ENCODE results near the gene TSC22D2. TPM values are rescaled to one million over a fixed set of nuclear protein-coding genes. Genes with fewer than 3 reads are reported as not detected.

Gene TSC22D2
- total RNA-seq, 1 donor from 2014 or later = 38.9 TPM

- ATAC-seq (ENCODE audit: low read depth) (no peak), DNase-seq (no peak)
- peaks cover 12% of the 10 kb centered on the region for H3K4me1 Mint-ChIP-seq
- intact Hi-C loops (cut with micrococcal nuclease) = no loop called here
- no peaks in the 10 kb centered on the region for H3K9me3 Mint-ChIP-seq
- H3K4me3 Mint-ChIP-seq = no peak overlapping the region
- H3K27ac Mint-ChIP-seq = no peak overlapping the region
- POLR2A ChIA-PET = no interaction called here
- CTCF ChIA-PET = no interaction called here
- TF ChIP-seq CTCF (IDR thresholded peaks at IDR 0.05) = no peak
- peaks cover 35% of the 10 kb centered on the region for H3K36me3 Mint-ChIP-seq (ENCODE audit: low read depth)
- H3K27me3 Mint-ChIP-seq = no peaks in the 10 kb centered on the region
Measured at GRCh38 chr3:150454622-150455021, 46.5 kb downstream of the TSC22D2 start.

- ATAC-seq (ENCODE audit: low read depth) (no peak), DNase-seq (no peak)
- no peak overlapping the region for H3K4me3 Mint-ChIP-seq
- intact Hi-C loops (cut with micrococcal nuclease) = no loop called here
- peaks cover 36% of the 10 kb centered on the region for H3K36me3 Mint-ChIP-seq (ENCODE audit: low read depth)
- no peaks in the 10 kb centered on the region for H3K27me3 Mint-ChIP-seq
- H3K4me1 Mint-ChIP-seq = peaks cover 12% of the 10 kb centered on the region
- no peaks in the 10 kb centered on the region for H3K9me3 Mint-ChIP-seq
- TF ChIP-seq CTCF (IDR thresholded peaks at IDR 0.05) = no peak
- POLR2A ChIA-PET = no interaction called here
- no peak overlapping the region for H3K27ac Mint-ChIP-seq
- CTCF ChIA-PET = interaction anchor here (1.2 kb wide), 1 partner anchor 169 kb away, joined by 3 read pairs; no protein-coding TSS in a partner anchor
Measured at GRCh38 chr3:150455341-150455740, 47.2 kb downstream of the TSC22D2 start.

- intact Hi-C loops (cut with micrococcal nuclease) = no loop called here
- Mint-ChIP-seq H3K4me1 (peaks cover 8% of the 10 kb centered on the region), H3K9me3 (no peaks in the 10 kb centered on the region), H3K36me3 (ENCODE audit: low read depth) (peaks cover 37% of the 10 kb centered on the region), H3K4me3 (no peak overlapping the region), H3K27me3 (no peaks in the 10 kb centered on the region), H3K27ac (no peak overlapping the region)
- POLR2A ChIA-PET = no interaction called here
- no peak for ATAC-seq (ENCODE audit: low read depth)
- no peak for DNase-seq
- CTCF ChIA-PET = no interaction called here
- TF ChIP-seq CTCF (IDR thresholded peaks at IDR 0.05) = no peak
Measured at GRCh38 chr3:150458001-150458400, 49.9 kb downstream of the TSC22D2 start.

GRCh38 chr3:150460484-150460883 lies 52.4 kb downstream of the TSC22D2 start:
- no peak for DNase-seq
- Mint-ChIP-seq H3K4me3 (no peak overlapping the region), H3K27ac (no peak overlapping the region), H3K9me3 (no peaks in the 10 kb centered on the region), H3K36me3 (ENCODE audit: low read depth) (peaks cover 38% of the 10 kb centered on the region), H3K4me1 (no peaks in the 10 kb centered on the region), H3K27me3 (no peaks in the 10 kb centered on the region)
- POLR2A ChIA-PET = no interaction called here
- CTCF ChIA-PET = no interaction called here
- no peak for TF ChIP-seq CTCF (IDR thresholded peaks at IDR 0.05)
- ATAC-seq (ENCODE audit: low read depth) = no peak
- intact Hi-C loops (cut with micrococcal nuclease) = no loop called here

- TF ChIP-seq CTCF (IDR thresholded peaks at IDR 0.05) = no peak
- no peaks in the 10 kb centered on the region for H3K27me3 Mint-ChIP-seq
- POLR2A ChIA-PET = no interaction called here
- H3K36me3 Mint-ChIP-seq (ENCODE audit: low read depth) = peaks cover 44% of the 10 kb centered on the region
- intact Hi-C loops (cut with micrococcal nuclease) = no loop called here
- no peak overlapping the region for H3K27ac Mint-ChIP-seq
- no peaks in the 10 kb centered on the region for H3K4me1 Mint-ChIP-seq
- ATAC-seq (ENCODE audit: low read depth) (no peak), DNase-seq (no peak)
- CTCF ChIA-PET = no interaction called here
- no peak overlapping the region for H3K4me3 Mint-ChIP-seq
- no peaks in the 10 kb centered on the region for H3K9me3 Mint-ChIP-seq
Measured at GRCh38 chr3:150461399-150461798, 53.3 kb downstream of the TSC22D2 start.

Measured in activated B cell treated with CpG ODN at 0.5 μM for 24 hours (primary cell).